Measurements from ENCODE around the gene CDIPT. TPM values are rescaled to one million over a fixed set of nuclear protein-coding genes. Genes with fewer than 3 reads are reported as not detected.

CDIPT gene
- total RNA-seq, 1 experiment from 2014 or later: 58.3 TPM

GRCh38 chr16:29831490-29831889, 31.5 kb downstream of the CDIPT start:
- RAD21 ChIA-PET (ENCODE audit: low non-redundant PET in 1 of 2, low total read pairs in 2 of 2, uncharacterized antibody in 2 of 2, unreplicated experiment in 2 of 2): no interaction called here
- POLR2A ChIA-PET: no interaction called here
- CTCF ChIA-PET: no interaction called here

More at GRCh38 chr16:29831490-29831889, 31.5 kb downstream of the CDIPT start:
- Histone ChIP-seq H3K9ac (ENCODE audit: low read length) (no peak overlapping the region), H3K27ac (ENCODE audit: low read depth, low read length) (no peak overlapping the region), H2AFZ (ENCODE audit: low read depth, low read length, poor library complexity, severe bottlenecking) (no peak overlapping the region), H4K20me1 (ENCODE audit: insufficient read depth) (no peaks in the 10 kb centered on the region), H3K27me3 (ENCODE audit: insufficient read depth, low read length) (no peaks in the 10 kb centered on the region), H3K4me1 (ENCODE audit: control insufficient read depth in 1 of 2, insufficient read depth in 2 of 2, low read length in 2 of 2) (peaks cover 21 to 45% of the 10 kb centered on the region in 2 experiments), H3K36me3 (ENCODE audit: control insufficient read depth in 1 of 2, insufficient read depth in 2 of 2, low read length in 2 of 2) (peaks cover 2 to 5% of the 10 kb centered on the region in 2 experiments; a peak in 2 of 4 replicates), H3K9me2 (ENCODE audit: insufficient read depth) (no peaks in the 10 kb centered on the region), H3K79me2 (ENCODE audit: insufficient read depth, low read length) (no peaks in the 10 kb centered on the region; the same call in 1 of the 2 replicates), H3K4me2 (ENCODE audit: low read length) (no peak overlapping the region), H3K4me3 (replicated peaks in 1 of 2; ENCODE audit: low read depth in 1 of 2, low read length in 2 of 2) (no peak overlapping the region), H3K9me3 (ENCODE audit: control insufficient read depth in 1 of 2, insufficient read depth in 1 of 2, low read depth in 1 of 2, low read length in 2 of 2) (no peaks in the 10 kb centered on the region)
- no TSS peak for BruUV-seq (replicated peaks)
- TF ChIP-seq MAX (IDR thresholded peaks at IDR 0.05): no peak
- no peak for TF ChIP-seq ZBTB33 (IDR thresholded peaks at IDR 0.05; ENCODE audit: extremely low read depth, insufficient replicate concordance, low read length)
- TF ChIP-seq JUND (IDR thresholded peaks at IDR 0.05): no peak
- no peak for TF ChIP-seq POLR2AphosphoS5 (IDR thresholded peaks at IDR 0.05; ENCODE audit: low read depth, low read length)
- TF ChIP-seq FOSL1 (IDR thresholded peaks at IDR 0.05; ENCODE audit: low read depth): no peak
- TF ChIP-seq EZH2 (IDR thresholded peaks at IDR 0.05): no peak
- no peak for TF ChIP-seq SP1 (IDR thresholded peaks at IDR 0.05; ENCODE audit: low read depth)
- ATAC-seq (no peak), DNase-seq (ENCODE audit: low read depth, low spot score) (no peak)
- intact Hi-C loops (cut with micrococcal nuclease): no loop called here

All from HCT116 (cell line).